IMR-90 (cell line): ENCODE data around the gene CCDC142. TPM values are rescaled to one million over a fixed set of nuclear protein-coding genes. Genes with fewer than 3 reads are reported as not detected.

ENCODE experiments used
- ATAC-seq: fragments of 200-7000 bp; cut with Tn5 transposase; 2 replicates; pipeline ENCODE4 v1.9.1; 2020; ENCODE audit warnings: low read depth, mild to moderate bottlenecking, moderate library complexity
- BruUV-seq: library from RNA; stranded (reverse); fragments of 400-500 nt; replicated peaks from 2 replicates; lab custom pipeline; 2021; lab: Mats Ljungman, UMichigan
- CTCF ChIA-PET: fragments of 300-600 bp; formaldehyde crosslinking; extraction: SDS; loops from one replicate; lab custom pipeline; 2021; ENCODE audit warnings: antibody characterized with exemption; lab: Yijun Ruan, JAX
- POLR2A ChIA-PET: fragments of 300-600 bp; sonication (Branson Sonifier 250); formaldehyde crosslinking; loops from one replicate; lab custom pipeline; 2022; ENCODE audit warnings: antibody characterized with exemption; ENCODE audit not compliant: unreplicated experiment; lab: Charles Lee
- DNase-seq: peaks from one replicate; pipeline ENCODE4 v3.0.0; 2013
- H2AFZ ChIP-seq: replicated peaks from 2 replicates; pipeline ENCODE3; 2013; ENCODE audit warnings: low read length, mild to moderate bottlenecking; ENCODE audit not compliant: poor library complexity
- H2AK5ac ChIP-seq: 2 replicates; pipeline ENCODE4 v1.6.1; 2013; ENCODE audit warnings: low read depth, low read length, inconsistent platforms
- H2AK9ac ChIP-seq: replicated peaks from 2 replicates; pipeline ENCODE3; 2013; ENCODE audit warnings: mild to moderate bottlenecking, low read depth, low read length, moderate library complexity; ENCODE audit not compliant: poor library complexity
- H2BK120ac ChIP-seq: 2 replicates; pipeline ENCODE4 v1.6.1; 2013; ENCODE audit warnings: low read depth, low read length, inconsistent platforms
- H2BK15ac ChIP-seq: 3 replicates; pipeline ENCODE4 v1.6.1; 2013; ENCODE audit warnings: low read depth, low read length, inconsistent platforms
- H2BK20ac ChIP-seq: 2 replicates; pipeline ENCODE4 v1.6.1; 2013; ENCODE audit warnings: low read depth, mild to moderate bottlenecking, inconsistent platforms, low read length, moderate library complexity
- H2BK5ac ChIP-seq: 2 replicates; pipeline ENCODE4 v1.6.1; 2013; ENCODE audit warnings: mild to moderate bottlenecking, low read depth, low read length, inconsistent platforms; ENCODE audit not compliant: poor library complexity, severe bottlenecking
- H3K14ac ChIP-seq: replicated peaks from 2 replicates; pipeline ENCODE4 v1.6.1; 2013; ENCODE audit warnings: low read depth, low read length, inconsistent platforms
- H3K18ac ChIP-seq: 2 replicates; pipeline ENCODE4 v1.6.1; 2013; ENCODE audit warnings: low read depth, low read length, control low read depth
- H3K23ac ChIP-seq: 2 replicates; pipeline ENCODE4 v1.6.1; 2013; ENCODE audit warnings: low read depth, low read length, inconsistent platforms
- H3K27ac ChIP-seq: 2 replicates; pipeline ENCODE4 v1.5.1; 2013; ENCODE audit warnings: mild to moderate bottlenecking, control low read depth, low read length; ENCODE audit not compliant: insufficient read depth
- H3K27me3 ChIP-seq: 2 replicates; pipeline ENCODE4 v1.6.1; 2013; ENCODE audit warnings: low read length; ENCODE audit not compliant: control insufficient read depth, insufficient read depth
- H3K36me3 ChIP-seq: 2 replicates; pipeline ENCODE4 v1.6.1; 2013; ENCODE audit warnings: low read length, mixed read lengths; ENCODE audit not compliant: control insufficient read depth, insufficient read depth
- H3K4ac ChIP-seq: 2 replicates; pipeline ENCODE4 v1.6.1; 2013; ENCODE audit warnings: low read depth, low read length, inconsistent platforms
- H3K4me1 ChIP-seq: 2 replicates; pipeline ENCODE4 v1.6.1; 2013; ENCODE audit warnings: low read length, mixed read lengths; ENCODE audit not compliant: control insufficient read depth, insufficient read depth
- H3K4me2 ChIP-seq: 2 replicates; pipeline ENCODE4 v1.6.1; 2013; ENCODE audit warnings: low read depth, mild to moderate bottlenecking, control low read depth, low read length, moderate library complexity
- H3K4me3 ChIP-seq: 2 replicates; pipeline ENCODE4 v1.5.1; 2013; ENCODE audit warnings: low read depth, mild to moderate bottlenecking, control low read depth, low read length, moderate library complexity; ENCODE audit not compliant: insufficient read depth
- H3K56ac ChIP-seq: 2 replicates; pipeline ENCODE4 v1.6.1; 2013; ENCODE audit warnings: low read length, inconsistent platforms; ENCODE audit not compliant: insufficient read depth; ENCODE audit errors: extremely low read depth
- H3K79me1 ChIP-seq, 2 experiments: 2 replicates each; pipeline ENCODE4 v1.6.1; 2013; ENCODE audit warnings: low read length in 2 of 2, inconsistent platforms in 1 of 2, low read depth in 1 of 2
- H3K9ac ChIP-seq: 2 replicates; pipeline ENCODE4 v1.6.1; 2013; ENCODE audit warnings: low read depth, low read length, control low read depth
- H3K9me1 ChIP-seq: 2 replicates; pipeline ENCODE4 v1.6.1; 2013; ENCODE audit warnings: low read length, inconsistent platforms; ENCODE audit not compliant: insufficient read depth
- H3K9me3 ChIP-seq: 2 replicates; pipeline ENCODE4 v1.6.1; 2013; ENCODE audit warnings: low read length; ENCODE audit not compliant: control insufficient read depth, insufficient read depth
- H4K20me1 ChIP-seq: 2 replicates; pipeline ENCODE4 v1.6.1; 2013; ENCODE audit warnings: low read length, inconsistent platforms; ENCODE audit not compliant: insufficient read depth
- H4K5ac ChIP-seq: 2 replicates; pipeline ENCODE4 v1.6.1; 2013; ENCODE audit warnings: mild to moderate bottlenecking, low read depth, low read length, control low read depth
- H4K8ac ChIP-seq, 2 experiments: 2 replicates each; pipeline ENCODE4 v1.6.1; 2013; ENCODE audit warnings: low read depth in 2 of 2, low read length in 2 of 2, control low read depth in 1 of 2, inconsistent platforms in 1 of 2
- H4K91ac ChIP-seq: 2 replicates; pipeline ENCODE4 v1.6.1; 2013; ENCODE audit warnings: low read depth, low read length, inconsistent platforms; ENCODE audit not compliant: insufficient read depth
- CHD1 ChIP-seq: IDR thresholded peaks from 2 replicates; pipeline ENCODE4 v1.6.1; 2012; ENCODE audit warnings: low read depth, low read length, improper control_type of control experiment
- NFE2L2 ChIP-seq: fragments of 150-350 bp; IDR thresholded peaks from 2 replicates; pipeline ENCODE4 v1.6.1; 2016; ENCODE audit warnings: low read depth, mild to moderate bottlenecking, low read length
- POLR2A ChIP-seq: IDR thresholded peaks from 2 replicates; pipeline ENCODE4 v1.6.1; 2012; ENCODE audit warnings: mild to moderate bottlenecking, low read depth, low read length
- SMC3 ChIP-seq: fragments of 150-350 bp; IDR thresholded peaks from 2 replicates; pipeline ENCODE4 v1.6.1; 2016; ENCODE audit warnings: low read depth, mild to moderate bottlenecking, antibody characterized with exemption, low read length, moderate library complexity
- WGBS, 2 experiments: methylation state at CpG; one replicate each; pipeline versions ENCODE4 v1.1.5 to v1.1.7; 2013; ENCODE audit warnings: missing lambda C conversion rate in 2 of 2; ENCODE audit not compliant: insufficient read length in 1 of 2; ENCODE audit errors: extremely low coverage in 2 of 2; 5-methylcytosine and 5-hydroxymethylcytosine counted together
- dilution Hi-C: fragments of 300-500 bp; cut with HindIII; formaldehyde crosslinking; loops from one replicate; pipeline ENCODE4 v1.14.3; 2018; ENCODE audit warnings: low sequenced_read_pairs; ENCODE audit not compliant: unreplicated experiment
- in situ Hi-C: fragments of 300-500 bp; cut with MboI; formaldehyde crosslinking; loops from 3 replicates; pipeline ENCODE4 v1.14.3; 2019; ENCODE audit warnings: low sequenced_read_pairs, inconsistent platforms, mixed read lengths
- intact Hi-C: fragments of 100-400 bp; cut with micrococcal nuclease; formaldehyde crosslinking; loops from 2 replicates; pipeline ENCODE4 v1.10.0; 2022
- polyA plus RNA-seq, 3 experiments: library from polyadenylated mRNA; depleted of rRNA; stranded (reverse); fragments of >200 nt; gene quantifications; 2 replicates each; pipeline ENCODE4 v1.2.3, GENCODE V29; 2012; ENCODE audit warnings: low replicate concordance in 1 of 3
- total RNA-seq: library from RNA; depleted of rRNA; stranded (reverse); fragments of >200 nt; gene quantifications from 2 replicates; pipeline ENCODE4 v1.2.3, GENCODE V29; 2012
- TF ChIP-seq, protein P1 (sequence below): conservative IDR thresholded peaks from 2 replicates; pipeline ENCODE4 v1.5.1; 2012; ENCODE audit warnings: mild to moderate bottlenecking, low read depth, low read length, improper control_type of control experiment
- TF ChIP-seq, protein P2 (sequence below): fragments of 150-350 bp; IDR thresholded peaks from 2 replicates; pipeline ENCODE4 v1.6.1; 2017; ENCODE audit warnings: mild to moderate bottlenecking, antibody characterized with exemption, low read length, low read depth

CCDC142 gene
- total and polyA plus RNA-seq, 2 of the 4 experiments (the other 2 are of a cell fraction), result 8.4 to 14.0 TPM

GRCh38 chr2:74474899-74475298 lies 7.9 kb downstream of the CCDC142 start:
- Histone ChIP-seq H3K9ac (no peak overlapping the region), H3K4me3 (no peak overlapping the region), H3K14ac (no peak overlapping the region), H3K36me3 (peaks cover 26% of the 10 kb centered on the region), H2AK5ac (no peak overlapping the region), H3K9me3 (no peaks in the 10 kb centered on the region), H3K27ac (no peak overlapping the region), H3K79me1 (peaks cover 3 to 48% of the 10 kb centered on the region in 2 experiments; a peak in 3 of 4 replicates), H4K20me1 (no peaks in the 10 kb centered on the region), H3K18ac (no peak overlapping the region), H3K4me1 (peaks cover 4% of the 10 kb centered on the region; the same call in 1 of the 2 replicates), H4K8ac (no peak overlapping the region), H2BK20ac (no peak overlapping the region), H3K4me2 (no peak overlapping the region), H2AFZ (peak overlapping the region; percentile 11), H3K27me3 (no peaks in the 10 kb centered on the region), H3K56ac (no peak overlapping the region), H2BK120ac (no peak overlapping the region), H2AK9ac (peak overlapping the region; percentile 55), H2BK15ac (no peak overlapping the region), H3K23ac (no peak overlapping the region), H3K9me1 (peaks cover 4% of the 10 kb centered on the region; the same call in 1 of the 2 replicates), H4K5ac (no peak overlapping the region), H4K91ac (no peak overlapping the region), H2BK5ac (no peak overlapping the region), H3K4ac (no peak overlapping the region)
- TF ChIP-seq, protein P1, sequence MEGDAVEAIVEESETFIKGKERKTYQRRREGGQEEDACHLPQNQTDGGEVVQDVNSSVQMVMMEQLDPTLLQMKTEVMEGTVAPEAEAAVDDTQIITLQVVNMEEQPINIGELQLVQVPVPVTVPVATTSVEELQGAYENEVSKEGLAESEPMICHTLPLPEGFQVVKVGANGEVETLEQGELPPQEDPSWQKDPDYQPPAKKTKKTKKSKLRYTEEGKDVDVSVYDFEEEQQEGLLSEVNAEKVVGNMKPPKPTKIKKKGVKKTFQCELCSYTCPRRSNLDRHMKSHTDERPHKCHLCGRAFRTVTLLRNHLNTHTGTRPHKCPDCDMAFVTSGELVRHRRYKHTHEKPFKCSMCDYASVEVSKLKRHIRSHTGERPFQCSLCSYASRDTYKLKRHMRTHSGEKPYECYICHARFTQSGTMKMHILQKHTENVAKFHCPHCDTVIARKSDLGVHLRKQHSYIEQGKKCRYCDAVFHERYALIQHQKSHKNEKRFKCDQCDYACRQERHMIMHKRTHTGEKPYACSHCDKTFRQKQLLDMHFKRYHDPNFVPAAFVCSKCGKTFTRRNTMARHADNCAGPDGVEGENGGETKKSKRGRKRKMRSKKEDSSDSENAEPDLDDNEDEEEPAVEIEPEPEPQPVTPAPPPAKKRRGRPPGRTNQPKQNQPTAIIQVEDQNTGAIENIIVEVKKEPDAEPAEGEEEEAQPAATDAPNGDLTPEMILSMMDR, result peak; percentile 26; the same call in 1 of the 2 replicates
- TF ChIP-seq, protein P2, sequence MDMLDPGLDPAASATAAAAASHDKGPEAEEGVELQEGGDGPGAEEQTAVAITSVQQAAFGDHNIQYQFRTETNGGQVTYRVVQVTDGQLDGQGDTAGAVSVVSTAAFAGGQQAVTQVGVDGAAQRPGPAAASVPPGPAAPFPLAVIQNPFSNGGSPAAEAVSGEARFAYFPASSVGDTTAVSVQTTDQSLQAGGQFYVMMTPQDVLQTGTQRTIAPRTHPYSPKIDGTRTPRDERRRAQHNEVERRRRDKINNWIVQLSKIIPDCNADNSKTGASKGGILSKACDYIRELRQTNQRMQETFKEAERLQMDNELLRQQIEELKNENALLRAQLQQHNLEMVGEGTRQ, result no peak
- TF ChIP-seq CHD1 (no peak), NFE2L2 (no peak), POLR2A (no peak), SMC3 (no peak; the same call in 1 of the 2 replicates)
- intact Hi-C loops, result no loop called here
- CTCF ChIA-PET, result no interaction called here
- in situ Hi-C loops, result loop anchor here (25.0 kb wide), 1 partner anchor 387 kb away; no protein-coding TSS in a partner anchor
- dilution Hi-C loops, result no loop called here
- POLR2A ChIA-PET, result no interaction called here
- no TSS peak for BruUV-seq
- DNase-seq, result no peak
- 68% methylated on average over 2 of the region's 5 CpGs; no CpG with 5 or more reads in 1 of the 2 experiments for WGBS, 2 experiments
- ATAC-seq, result no peak
